ENCODE results near the gene MCUB. TPM values are rescaled to one million over a fixed set of nuclear protein-coding genes. Genes with fewer than 3 reads are reported as not detected.

Gene MCUB
- total and polyA plus RNA-seq, 2 donors from 2014 or later, result 2.3 to 15.2 TPM

DNA sequence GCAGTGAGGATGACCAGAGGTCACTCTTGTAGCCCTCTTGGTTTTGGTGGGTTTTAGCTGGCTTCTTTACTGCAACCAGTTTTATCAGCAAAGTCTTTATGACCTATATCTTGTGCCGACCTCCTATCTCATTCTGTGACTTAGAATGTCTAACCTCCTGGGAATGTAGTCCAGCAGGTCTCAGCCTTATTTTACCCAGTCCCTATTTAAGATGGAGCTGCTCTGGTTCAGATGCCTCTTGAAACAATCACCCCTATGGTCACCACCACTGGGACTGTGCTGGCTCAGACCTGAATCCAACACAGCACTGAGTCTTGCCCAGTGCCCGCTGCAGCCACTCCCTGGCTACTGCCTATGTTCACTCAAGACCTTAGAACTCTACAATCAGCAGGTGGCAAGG is 49.4 kb downstream of the MCUB start:
- DNase-seq, result no peak
- intact Hi-C loops (cut with DNase I), result no loop called here
- no peaks in the 10 kb centered on the region for H3K27me3 ChIP-seq (ENCODE audit: control insufficient read depth, insufficient read depth, low read length)
- no peaks in the 10 kb centered on the region for H3K4me1 ChIP-seq (ENCODE audit: control insufficient read depth in 2 of 3, insufficient read depth in 2 of 3, low read depth in 1 of 3, low read length in 3 of 3)
- H3K4me3 ChIP-seq (ENCODE audit: low read length in 3 of 3), result no peak overlapping the region
- TF ChIP-seq, protein P1, sequence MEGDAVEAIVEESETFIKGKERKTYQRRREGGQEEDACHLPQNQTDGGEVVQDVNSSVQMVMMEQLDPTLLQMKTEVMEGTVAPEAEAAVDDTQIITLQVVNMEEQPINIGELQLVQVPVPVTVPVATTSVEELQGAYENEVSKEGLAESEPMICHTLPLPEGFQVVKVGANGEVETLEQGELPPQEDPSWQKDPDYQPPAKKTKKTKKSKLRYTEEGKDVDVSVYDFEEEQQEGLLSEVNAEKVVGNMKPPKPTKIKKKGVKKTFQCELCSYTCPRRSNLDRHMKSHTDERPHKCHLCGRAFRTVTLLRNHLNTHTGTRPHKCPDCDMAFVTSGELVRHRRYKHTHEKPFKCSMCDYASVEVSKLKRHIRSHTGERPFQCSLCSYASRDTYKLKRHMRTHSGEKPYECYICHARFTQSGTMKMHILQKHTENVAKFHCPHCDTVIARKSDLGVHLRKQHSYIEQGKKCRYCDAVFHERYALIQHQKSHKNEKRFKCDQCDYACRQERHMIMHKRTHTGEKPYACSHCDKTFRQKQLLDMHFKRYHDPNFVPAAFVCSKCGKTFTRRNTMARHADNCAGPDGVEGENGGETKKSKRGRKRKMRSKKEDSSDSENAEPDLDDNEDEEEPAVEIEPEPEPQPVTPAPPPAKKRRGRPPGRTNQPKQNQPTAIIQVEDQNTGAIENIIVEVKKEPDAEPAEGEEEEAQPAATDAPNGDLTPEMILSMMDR (IDR thresholded peaks at IDR 0.05; ENCODE audit: borderline replicate concordance, extremely low read depth, insufficient read depth), result no peak
- FAIRE-seq, result no peak
- peaks cover 0 to 4% (median 0%) of the 10 kb centered on the region in 3 donors for H3K9me3 ChIP-seq (ENCODE audit: control insufficient read depth in 2 of 3, insufficient read depth in 1 of 3, low read length in 3 of 3)
- H3K27ac ChIP-seq (ENCODE audit: low read depth in 2 of 2, low read length in 2 of 2), result no peak overlapping the region
- H3K36me3 ChIP-seq (ENCODE audit: control insufficient read depth in 2 of 3, insufficient read depth in 3 of 3, low read length in 3 of 3), result no peaks in the 10 kb centered on the region
- H3K9ac ChIP-seq (ENCODE audit: low read length in 3 of 3), result no peak overlapping the region

DNA sequence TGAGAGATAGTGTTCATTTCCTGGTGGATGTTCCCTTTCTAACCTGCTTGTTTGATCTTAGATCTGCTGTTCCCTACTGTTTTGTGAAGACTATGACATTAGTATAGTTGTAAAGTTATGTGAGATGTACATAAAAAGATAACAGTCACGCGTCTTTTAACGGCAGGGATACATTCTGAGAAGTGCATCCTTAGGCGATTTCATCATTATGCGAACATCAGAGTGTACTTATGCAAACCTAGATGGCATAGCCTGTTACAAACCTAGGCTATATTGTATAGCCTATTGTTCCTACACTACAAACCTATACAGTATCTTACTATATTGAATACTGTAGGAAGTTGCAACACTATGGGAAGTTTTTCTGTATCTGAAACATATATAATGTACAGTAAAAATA is 50.4 kb downstream of the MCUB start:
- TF ChIP-seq, protein P1 (IDR thresholded peaks at IDR 0.05; ENCODE audit: borderline replicate concordance, extremely low read depth, insufficient read depth), result no peak
- Histone ChIP-seq H3K9me3 (ENCODE audit: control insufficient read depth in 2 of 3, insufficient read depth in 1 of 3, low read length in 3 of 3) (peaks cover 0 to 4% (median 0%) of the 10 kb centered on the region in 3 donors), H3K36me3 (ENCODE audit: control insufficient read depth in 2 of 3, insufficient read depth in 3 of 3, low read length in 3 of 3) (no peaks in the 10 kb centered on the region), H3K4me1 (ENCODE audit: control insufficient read depth in 2 of 3, insufficient read depth in 2 of 3, low read depth in 1 of 3, low read length in 3 of 3) (no peaks in the 10 kb centered on the region), H3K9ac (ENCODE audit: low read length in 3 of 3) (no peak overlapping the region), H3K27me3 (ENCODE audit: control insufficient read depth, insufficient read depth, low read length) (no peaks in the 10 kb centered on the region), H3K4me3 (ENCODE audit: low read length in 3 of 3) (no peak overlapping the region), H3K27ac (ENCODE audit: low read depth in 2 of 2, low read length in 2 of 2) (no peak overlapping the region)
- no peak for DNase-seq
- FAIRE-seq, result no peak
- intact Hi-C loops (cut with DNase I), result no loop called here

DNA sequence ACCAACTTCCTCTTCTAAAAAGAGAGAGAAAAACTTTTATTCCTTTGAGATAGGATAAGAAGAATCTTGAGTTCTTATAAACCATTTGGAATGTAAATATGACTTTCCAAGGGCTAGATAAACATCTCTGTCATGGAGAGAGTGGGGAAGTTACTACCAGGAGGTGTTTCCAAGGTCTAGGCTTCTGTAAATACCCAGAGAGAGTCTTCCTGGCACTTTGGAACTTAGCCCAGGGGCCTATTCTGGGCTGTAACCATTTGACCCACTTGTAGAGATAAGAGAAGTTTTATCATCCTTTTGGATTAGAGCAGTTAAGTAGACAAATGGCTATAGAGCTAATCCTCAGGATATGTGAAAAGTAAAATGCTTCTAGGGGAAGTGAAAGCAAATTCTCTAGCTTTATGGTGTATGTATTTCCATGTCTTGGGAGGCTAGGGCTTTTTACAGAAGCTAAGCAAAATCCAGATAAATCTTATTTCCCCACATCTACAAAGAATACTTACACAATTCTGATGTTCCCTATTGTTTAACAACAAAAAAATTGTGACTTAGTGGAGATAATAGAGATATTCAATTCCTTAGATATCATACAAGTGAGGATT is 51.1 kb downstream of the MCUB start:
- intact Hi-C loops (cut with DNase I), result no loop called here
- Histone ChIP-seq H3K4me1 (ENCODE audit: control insufficient read depth in 2 of 3, insufficient read depth in 2 of 3, low read depth in 1 of 3, low read length in 3 of 3) (no peaks in the 10 kb centered on the region), H3K27ac (ENCODE audit: low read depth in 2 of 2, low read length in 2 of 2) (no peak overlapping the region), H3K36me3 (ENCODE audit: control insufficient read depth in 2 of 3, insufficient read depth in 3 of 3, low read length in 3 of 3) (no peaks in the 10 kb centered on the region), H3K4me3 (ENCODE audit: low read length in 3 of 3) (no peak overlapping the region), H3K27me3 (ENCODE audit: control insufficient read depth, insufficient read depth, low read length) (no peaks in the 10 kb centered on the region), H3K9ac (ENCODE audit: low read length in 3 of 3) (no peak overlapping the region), H3K9me3 (ENCODE audit: control insufficient read depth in 2 of 3, insufficient read depth in 1 of 3, low read length in 3 of 3) (peaks cover 0 to 4% (median 0%) of the 10 kb centered on the region in 3 donors)
- FAIRE-seq (no peak), DNase-seq (no peak)
- TF ChIP-seq, protein P1 (IDR thresholded peaks at IDR 0.05; ENCODE audit: borderline replicate concordance, extremely low read depth, insufficient read depth), result no peak

DNA sequence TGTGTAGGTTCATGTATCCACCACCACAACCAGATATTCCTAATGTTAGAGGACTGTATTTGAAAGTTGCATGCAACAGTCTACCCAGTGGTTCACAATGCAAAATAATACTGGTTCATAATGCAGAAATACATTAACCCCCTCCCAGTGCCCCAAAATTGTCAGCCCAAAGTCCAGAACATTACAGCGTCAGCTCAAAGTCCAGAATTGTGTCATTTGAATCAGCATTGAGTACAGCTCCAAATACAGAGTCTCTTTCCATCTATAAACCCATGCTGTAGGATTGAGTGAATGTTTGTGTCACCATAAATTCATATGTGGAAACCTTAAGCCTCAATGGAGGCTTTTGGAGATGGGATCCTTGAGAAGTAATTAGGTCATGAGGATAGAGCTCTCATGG is 54.0 kb downstream of the MCUB start:
- TF ChIP-seq, protein P1 (IDR thresholded peaks at IDR 0.05; ENCODE audit: borderline replicate concordance, extremely low read depth, insufficient read depth), result no peak
- Histone ChIP-seq H3K4me3 (ENCODE audit: low read length in 3 of 3) (no peak overlapping the region), H3K9me3 (ENCODE audit: control insufficient read depth in 2 of 3, insufficient read depth in 1 of 3, low read length in 3 of 3) (no peaks in the 10 kb centered on the region), H3K36me3 (ENCODE audit: control insufficient read depth in 2 of 3, insufficient read depth in 3 of 3, low read length in 3 of 3) (no peaks in the 10 kb centered on the region), H3K9ac (ENCODE audit: low read length in 3 of 3) (no peak overlapping the region), H3K4me1 (ENCODE audit: control insufficient read depth in 2 of 3, insufficient read depth in 2 of 3, low read depth in 1 of 3, low read length in 3 of 3) (no peaks in the 10 kb centered on the region), H3K27me3 (ENCODE audit: control insufficient read depth, insufficient read depth, low read length) (no peaks in the 10 kb centered on the region), H3K27ac (ENCODE audit: low read depth in 2 of 2, low read length in 2 of 2) (no peak overlapping the region)
- intact Hi-C loops (cut with DNase I), result no loop called here
- FAIRE-seq (no peak), DNase-seq (no peak)
